ENCODE results near the gene APBA2.

The APBA2 gene

DNA sequence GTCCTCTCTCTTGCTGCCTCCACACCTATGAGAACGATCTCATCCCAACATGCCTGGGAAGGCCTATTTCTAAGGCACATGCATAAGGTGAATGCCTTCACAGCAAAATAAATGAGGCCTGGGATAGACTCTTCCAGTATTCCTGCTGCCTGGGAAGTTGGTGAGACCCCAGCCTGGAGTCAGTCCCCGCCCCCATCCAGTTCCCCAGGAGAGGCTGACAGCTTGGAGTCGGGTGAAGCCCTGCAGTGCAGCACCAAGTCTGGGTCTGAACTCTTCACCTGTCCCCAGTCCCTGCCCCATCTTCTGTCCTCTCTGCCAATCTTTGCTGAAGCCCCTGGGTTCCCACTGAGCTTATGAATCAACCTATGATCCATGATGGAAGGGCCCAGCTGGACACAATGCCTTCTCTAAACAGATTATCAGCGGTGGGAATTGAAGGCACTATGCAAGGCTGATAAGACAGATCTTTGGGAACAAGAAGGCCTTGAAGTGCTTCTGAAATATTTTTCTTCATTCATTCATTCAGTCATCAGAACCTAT, 10.2 kb upstream of the APBA2 start (continued):
- TF ChIP-seq, protein P1, sequence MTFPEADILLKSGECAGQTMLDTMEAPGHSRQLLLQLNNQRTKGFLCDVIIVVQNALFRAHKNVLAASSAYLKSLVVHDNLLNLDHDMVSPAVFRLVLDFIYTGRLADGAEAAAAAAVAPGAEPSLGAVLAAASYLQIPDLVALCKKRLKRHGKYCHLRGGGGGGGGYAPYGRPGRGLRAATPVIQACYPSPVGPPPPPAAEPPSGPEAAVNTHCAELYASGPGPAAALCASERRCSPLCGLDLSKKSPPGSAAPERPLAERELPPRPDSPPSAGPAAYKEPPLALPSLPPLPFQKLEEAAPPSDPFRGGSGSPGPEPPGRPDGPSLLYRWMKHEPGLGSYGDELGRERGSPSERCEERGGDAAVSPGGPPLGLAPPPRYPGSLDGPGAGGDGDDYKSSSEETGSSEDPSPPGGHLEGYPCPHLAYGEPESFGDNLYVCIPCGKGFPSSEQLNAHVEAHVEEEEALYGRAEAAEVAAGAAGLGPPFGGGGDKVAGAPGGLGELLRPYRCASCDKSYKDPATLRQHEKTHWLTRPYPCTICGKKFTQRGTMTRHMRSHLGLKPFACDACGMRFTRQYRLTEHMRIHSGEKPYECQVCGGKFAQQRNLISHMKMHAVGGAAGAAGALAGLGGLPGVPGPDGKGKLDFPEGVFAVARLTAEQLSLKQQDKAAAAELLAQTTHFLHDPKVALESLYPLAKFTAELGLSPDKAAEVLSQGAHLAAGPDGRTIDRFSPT (tag by site-specific recombination; IDR thresholded peaks at IDR 0.05) = no peak
- no peak for TF ChIP-seq ZBTB7A (tag by site-specific recombination; IDR thresholded peaks at IDR 0.05; ENCODE audit: low read depth)
- no peak for TF ChIP-seq ATF2 (tag by site-specific recombination; IDR thresholded peaks at IDR 0.05; ENCODE audit: low read depth)
- no peak for TF ChIP-seq ZNF362 (tag by site-specific recombination; IDR thresholded peaks at IDR 0.05)
- TF ChIP-seq ZNF654 (tag by site-specific recombination; IDR thresholded peaks at IDR 0.05; ENCODE audit: low read depth) = no peak
- TF ChIP-seq ZNF202 (tag by site-specific recombination; IDR thresholded peaks at IDR 0.05; ENCODE audit: borderline replicate concordance) = no peak
- TF ChIP-seq ZNF473 (tag by site-specific recombination; IDR thresholded peaks at IDR 0.05) = no peak
- no peak for TF ChIP-seq ZNF175 (tag by site-specific recombination; IDR thresholded peaks at IDR 0.05)
- TF ChIP-seq KLF9 (tag by site-specific recombination; IDR thresholded peaks at IDR 0.05; ENCODE audit: low read depth) = no peak
- no peak for TF ChIP-seq PRDM1 (tag by site-specific recombination; IDR thresholded peaks at IDR 0.05)
- no peak for TF ChIP-seq ZNF221 (tag by site-specific recombination; IDR thresholded peaks at IDR 0.05; ENCODE audit: borderline replicate concordance)
- TF ChIP-seq ZNF768 (tag by site-specific recombination; IDR thresholded peaks at IDR 0.05) = no peak
- TF ChIP-seq ZNF211 (tag by site-specific recombination; IDR thresholded peaks at IDR 0.05; ENCODE audit: low read depth) = no peak

DNA sequence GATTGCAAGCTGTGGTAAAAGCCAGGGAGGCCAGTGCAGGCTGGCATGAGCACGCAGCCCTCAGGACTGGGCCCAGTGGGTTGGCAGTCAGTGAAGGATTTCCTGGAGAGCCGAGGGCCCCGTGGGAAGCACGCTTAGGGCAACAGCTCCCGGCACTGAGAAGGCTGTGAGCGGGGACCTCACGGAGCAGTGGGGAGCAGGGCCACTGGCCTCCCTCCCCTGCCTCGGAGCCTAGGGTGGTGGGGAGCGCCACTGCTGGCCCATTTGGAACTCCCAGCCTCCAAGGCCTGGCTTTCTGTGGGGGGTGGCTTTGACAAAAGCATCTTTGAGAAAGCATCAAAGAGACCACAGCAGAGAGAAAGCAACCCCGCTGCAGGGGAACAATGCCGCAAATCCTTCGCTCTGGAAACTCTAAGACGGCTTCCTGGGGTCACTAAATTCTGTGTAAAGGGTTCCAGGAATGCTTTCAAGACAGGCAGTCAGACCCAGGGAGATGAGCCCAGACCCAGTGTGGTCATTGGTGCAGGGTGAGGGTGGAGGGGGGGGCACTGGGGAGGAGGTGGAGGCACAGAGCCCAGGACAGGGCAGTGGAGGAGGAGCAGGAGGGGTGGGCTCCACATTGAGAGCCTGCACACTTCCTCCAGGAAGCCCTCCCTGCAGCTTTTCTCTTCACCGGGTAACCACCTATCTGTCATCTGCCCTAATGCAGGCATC, 9.5 kb upstream of the APBA2 start:
- H3K4me3 ChIP-seq (ENCODE audit: low read depth, low read length) = no peak overlapping the region
- H3K4me1 ChIP-seq (ENCODE audit: control insufficient read depth, insufficient read depth, low read length) = no peaks in the 10 kb centered on the region
- no peaks in the 10 kb centered on the region for H3K36me3 ChIP-seq (ENCODE audit: control insufficient read depth in 2 of 2, insufficient read depth in 1 of 2, low read length in 2 of 2)
- ChIA-PET POLR2A (no interaction called here), CTCF (no interaction called here)
- no peaks in the 10 kb centered on the region for H3K9me3 ChIP-seq (ENCODE audit: control insufficient read depth, insufficient read depth, low read depth, low read length)
- H3K27ac ChIP-seq (ENCODE audit: extremely low read depth, low read depth, low read length) = no peak overlapping the region
- TF ChIP-seq ZEB2 (tag by site-specific recombination; IDR thresholded peaks at IDR 0.05) (no peak), ZNF530 (tag by site-specific recombination; IDR thresholded peaks at IDR 0.05; ENCODE audit: low read depth) (no peak), OVOL3 (tag by site-specific recombination; IDR thresholded peaks at IDR 0.05) (no peak), ZNF433 (tag by site-specific recombination; IDR thresholded peaks at IDR 0.05; ENCODE audit: low read depth) (no peak), ZNF174 (tag by site-specific recombination; IDR thresholded peaks at IDR 0.05) (no peak)

DNA sequence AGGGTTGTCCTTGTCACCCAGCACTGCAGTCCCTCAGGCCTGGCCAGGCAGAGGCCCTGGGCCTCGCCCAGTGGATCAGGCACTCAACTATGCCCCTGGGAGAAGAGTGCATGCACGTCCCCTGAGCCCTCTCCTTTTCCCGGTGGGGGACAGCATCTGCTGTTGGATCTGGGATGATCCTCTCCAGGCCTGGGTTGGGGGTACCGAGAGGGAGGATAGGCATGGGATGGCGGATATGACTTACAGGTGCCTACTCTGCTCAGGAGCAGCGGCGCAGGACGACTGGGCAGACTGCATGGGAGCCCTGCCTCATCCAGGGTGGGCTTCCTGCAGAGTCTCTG, 9.0 kb upstream of the APBA2 start:
- Histone ChIP-seq H3K9me3 (ENCODE audit: control insufficient read depth, insufficient read depth, low read depth, low read length) (no peaks in the 10 kb centered on the region), H3K4me3 (ENCODE audit: low read depth, low read length) (no peak overlapping the region), H3K4me1 (ENCODE audit: control insufficient read depth, insufficient read depth, low read length) (no peaks in the 10 kb centered on the region), H3K27ac (ENCODE audit: extremely low read depth, low read depth, low read length) (no peak overlapping the region), H3K36me3 (ENCODE audit: control insufficient read depth in 2 of 2, insufficient read depth in 1 of 2, low read length in 2 of 2) (no peaks in the 10 kb centered on the region)
- POLR2A ChIA-PET = no interaction called here
- CTCF ChIA-PET = no interaction called here
- no peak for TF ChIP-seq ZNF223 (tag by site-specific recombination; IDR thresholded peaks at IDR 0.05)
- TF ChIP-seq ZNF560 (tag by site-specific recombination; IDR thresholded peaks at IDR 0.05; ENCODE audit: borderline replicate concordance) = no peak
- no peak for TF ChIP-seq ZNF629 (tag by site-specific recombination; IDR thresholded peaks at IDR 0.05)
- TF ChIP-seq ZNF626 (tag by site-specific recombination; IDR thresholded peaks at IDR 0.05) = no peak
- no peak for TF ChIP-seq SETDB1 (IDR thresholded peaks at IDR 0.05; ENCODE audit: insufficient read length, low read length)
- TF ChIP-seq ZSCAN30 (tag by site-specific recombination; IDR thresholded peaks at IDR 0.05) = no peak
- TF ChIP-seq ZBTB44 (tag by site-specific recombination; IDR thresholded peaks at IDR 0.05) = no peak
- TF ChIP-seq REPIN1 (tag by site-specific recombination; IDR thresholded peaks at IDR 0.05; ENCODE audit: low read depth) = no peak
- TF ChIP-seq, protein P2, sequence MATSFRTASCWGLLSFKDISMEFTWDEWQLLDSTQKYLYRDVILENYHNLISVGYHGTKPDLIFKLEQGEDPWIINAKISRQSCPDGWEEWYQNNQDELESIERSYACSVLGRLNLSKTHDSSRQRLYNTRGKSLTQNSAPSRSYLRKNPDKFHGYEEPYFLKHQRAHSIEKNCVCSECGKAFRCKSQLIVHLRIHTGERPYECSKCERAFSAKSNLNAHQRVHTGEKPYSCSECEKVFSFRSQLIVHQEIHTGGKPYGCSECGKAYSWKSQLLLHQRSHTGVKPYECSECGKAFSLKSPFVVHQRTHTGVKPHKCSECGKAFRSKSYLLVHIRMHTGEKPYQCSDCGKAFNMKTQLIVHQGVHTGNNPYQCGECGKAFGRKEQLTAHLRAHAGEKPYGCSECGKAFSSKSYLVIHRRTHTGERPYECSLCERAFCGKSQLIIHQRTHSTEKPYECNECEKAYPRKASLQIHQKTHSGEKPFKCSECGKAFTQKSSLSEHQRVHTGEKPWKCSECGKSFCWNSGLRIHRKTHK (tag by site-specific recombination; IDR thresholded peaks at IDR 0.05) = no peak
